ENCODE measurements around the gene SMIM10.
"Not testable (repeated sequence)": the region's sequence is repeated elsewhere in the genome, so short reads cannot be mapped to it uniquely, and the experiment has no call there.

SMIM10 gene

DNA sequence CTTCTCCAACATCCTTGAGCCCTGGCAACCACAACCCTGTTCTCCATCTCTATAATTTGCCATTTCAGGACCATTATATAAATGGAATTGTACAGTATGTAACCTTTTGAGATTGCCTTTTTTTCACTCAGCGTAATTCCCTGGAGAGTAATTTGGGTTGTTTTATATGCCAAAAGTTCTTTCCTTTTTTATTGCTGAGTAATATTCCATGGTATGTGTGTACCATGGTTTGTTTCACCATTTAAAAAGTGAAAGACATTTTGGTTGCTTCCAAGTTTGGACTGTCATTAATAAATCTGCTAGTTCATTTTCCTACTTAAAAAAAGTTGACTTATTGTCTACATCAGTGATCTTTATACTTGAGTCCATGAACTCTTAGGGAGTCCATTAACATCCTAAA lies 33.0 kb upstream of the SMIM10 start:
- no peaks in the 10 kb centered on the region for H3K4me1 ChIP-seq (ENCODE audit: low read depth, poor library complexity, severe bottlenecking)
- H3K79me2 ChIP-seq (ENCODE audit: insufficient read depth, low read depth): no peaks in the 10 kb centered on the region
- no peaks in the 10 kb centered on the region for H4K20me1 ChIP-seq (ENCODE audit: insufficient read depth)
- no peak overlapping the region for H3K9ac ChIP-seq
- no peaks in the 10 kb centered on the region for H3K36me3 ChIP-seq (ENCODE audit: insufficient read depth)
- TF ChIP-seq CTCF (conservative IDR thresholded peaks at IDR 0.05; ENCODE audit: low read depth, low read length): no peak
- H3K27me3 ChIP-seq (ENCODE audit: insufficient read depth, low read depth): no peaks in the 10 kb centered on the region
- H3K4me3 ChIP-seq (IDR thresholded peaks at IDR 0.05; ENCODE audit: insufficient read depth, low read depth, low read length): no peak overlapping the region
- H3K27ac ChIP-seq: no peak overlapping the region
- no peak overlapping the region for H3K4me2 ChIP-seq
- H2AFZ ChIP-seq (ENCODE audit: low read depth): no peak overlapping the region

DNA sequence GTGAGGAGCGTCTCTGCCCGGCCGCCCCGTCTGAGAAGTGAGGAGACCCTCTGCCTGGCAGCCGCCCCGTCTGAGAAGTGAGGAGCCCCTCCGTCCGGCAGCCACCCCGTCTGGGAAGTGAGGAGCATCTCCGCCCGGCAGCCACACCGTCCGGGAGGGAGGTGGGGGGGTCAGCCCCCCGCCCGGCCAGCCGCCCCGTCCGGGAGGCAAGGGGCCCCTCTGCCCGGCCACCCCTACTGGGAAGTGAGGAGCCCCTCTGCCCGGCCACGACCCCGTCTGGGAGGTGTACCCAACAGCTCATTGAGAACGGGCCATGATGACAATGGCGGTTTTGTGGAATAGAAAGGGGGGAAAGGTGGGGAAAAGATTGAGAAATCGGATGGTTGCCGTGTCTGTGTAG lies 30.4 kb upstream of the SMIM10 start:
- H4K20me1 ChIP-seq (ENCODE audit: insufficient read depth); H3K4me1 ChIP-seq (ENCODE audit: low read depth, poor library complexity, severe bottlenecking); H3K79me2 ChIP-seq (ENCODE audit: insufficient read depth, low read depth); H3K4me3 ChIP-seq (IDR thresholded peaks at IDR 0.05; ENCODE audit: insufficient read depth, low read depth, low read length); H3K27ac ChIP-seq; H3K27me3 ChIP-seq (ENCODE audit: insufficient read depth, low read depth); H3K36me3 ChIP-seq (ENCODE audit: insufficient read depth); H3K4me2 ChIP-seq; H3K9ac ChIP-seq; H2AFZ ChIP-seq (ENCODE audit: low read depth): not testable (repeated sequence)

DNA sequence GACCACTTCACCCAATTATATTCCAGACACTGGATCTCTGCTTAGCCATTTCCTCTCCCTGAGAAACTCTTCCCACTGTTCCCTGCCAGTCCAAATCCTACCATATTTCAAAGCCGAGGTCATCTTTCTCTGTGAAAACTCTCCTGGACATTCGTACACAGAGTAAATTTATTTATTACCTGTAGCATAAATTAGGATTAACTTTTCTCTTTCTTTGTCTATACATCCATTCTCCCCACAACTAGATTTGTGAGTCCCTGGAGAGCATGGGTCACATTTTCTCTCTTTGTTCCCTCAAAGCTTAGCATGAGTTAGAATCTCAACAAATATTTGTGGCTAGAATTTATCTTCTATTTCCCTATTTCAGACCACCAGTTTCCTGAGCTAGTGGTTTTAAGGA lies 27.8 kb upstream of the SMIM10 start:
- Histone ChIP-seq H2AFZ (ENCODE audit: low read depth) (no peak overlapping the region), H3K27ac (no peak overlapping the region), H3K36me3 (ENCODE audit: insufficient read depth) (no peaks in the 10 kb centered on the region), H3K9ac (no peak overlapping the region), H4K20me1 (ENCODE audit: insufficient read depth) (no peaks in the 10 kb centered on the region), H3K4me2 (no peak overlapping the region), H3K4me3 (IDR thresholded peaks at IDR 0.05; ENCODE audit: insufficient read depth, low read depth, low read length) (no peak overlapping the region), H3K27me3 (ENCODE audit: insufficient read depth, low read depth) (no peaks in the 10 kb centered on the region), H3K79me2 (ENCODE audit: insufficient read depth, low read depth) (no peaks in the 10 kb centered on the region), H3K4me1 (ENCODE audit: low read depth, poor library complexity, severe bottlenecking) (no peaks in the 10 kb centered on the region)
- no peak for TF ChIP-seq CTCF (conservative IDR thresholded peaks at IDR 0.05; ENCODE audit: low read depth, low read length)

GRCh38 chrX:134969726-134970125 lies 21.1 kb upstream of the SMIM10 start:
- Histone ChIP-seq H3K4me3 (IDR thresholded peaks at IDR 0.05; ENCODE audit: insufficient read depth, low read depth, low read length) (no peak overlapping the region), H3K4me1 (ENCODE audit: low read depth, poor library complexity, severe bottlenecking) (no peaks in the 10 kb centered on the region), H3K9ac (no peak overlapping the region), H3K27me3 (ENCODE audit: insufficient read depth, low read depth) (no peaks in the 10 kb centered on the region), H4K20me1 (ENCODE audit: insufficient read depth) (no peaks in the 10 kb centered on the region), H3K79me2 (ENCODE audit: insufficient read depth, low read depth) (no peaks in the 10 kb centered on the region), H3K4me2 (no peak overlapping the region), H3K36me3 (ENCODE audit: insufficient read depth) (no peaks in the 10 kb centered on the region), H2AFZ (ENCODE audit: low read depth) (no peak overlapping the region), H3K27ac (no peak overlapping the region)
- no peak for TF ChIP-seq CTCF (conservative IDR thresholded peaks at IDR 0.05; ENCODE audit: low read depth, low read length)

GRCh38 chrX:134971926-134972325 lies 18.9 kb upstream of the SMIM10 start:
- H3K27me3 ChIP-seq (ENCODE audit: insufficient read depth, low read depth): no peaks in the 10 kb centered on the region
- no peak for TF ChIP-seq CTCF (conservative IDR thresholded peaks at IDR 0.05; ENCODE audit: low read depth, low read length)
- no peak overlapping the region for H3K27ac ChIP-seq
- no peaks in the 10 kb centered on the region for H3K4me1 ChIP-seq (ENCODE audit: low read depth, poor library complexity, severe bottlenecking)
- H4K20me1 ChIP-seq (ENCODE audit: insufficient read depth): no peaks in the 10 kb centered on the region
- H3K9ac ChIP-seq: no peak overlapping the region
- H3K4me3 ChIP-seq (IDR thresholded peaks at IDR 0.05; ENCODE audit: insufficient read depth, low read depth, low read length): no peak overlapping the region
- H3K36me3 ChIP-seq (ENCODE audit: insufficient read depth): no peaks in the 10 kb centered on the region
- H3K79me2 ChIP-seq (ENCODE audit: insufficient read depth, low read depth): no peaks in the 10 kb centered on the region
- no peak overlapping the region for H2AFZ ChIP-seq (ENCODE audit: low read depth)
- no peak overlapping the region for H3K4me2 ChIP-seq

Data from KMS-11 (cell line).